ENCODE data around the gene APOBEC3B. TPM values are rescaled to one million over a fixed set of nuclear protein-coding genes. Genes with fewer than 3 reads are reported as not detected.
"Not testable (repeated sequence)": the region's sequence is repeated elsewhere in the genome, so short reads cannot be mapped to it uniquely, and the experiment has no call there.

Gene APOBEC3B
- total RNA-seq, 1 donor from 2014 or later: 12.3 TPM

- H3K36me3 Mint-ChIP-seq (ENCODE audit: low read depth): no peaks in the 10 kb centered on the region
- no peaks in the 10 kb centered on the region for H3K27me3 Mint-ChIP-seq (ENCODE audit: low read depth)
- no peak for TF ChIP-seq CTCF (conservative IDR thresholded peaks at IDR 0.05)
- no peaks in the 10 kb centered on the region for H3K9me3 Mint-ChIP-seq
- H3K27ac Mint-ChIP-seq (ENCODE audit: unreplicated experiment): peak overlapping the region; percentile 84
- H3K4me3 Mint-ChIP-seq: peak overlapping the region; percentile 51
- no peak for DNase-seq (ENCODE audit: low read depth, low spot score)
- peaks cover 43% of the 10 kb centered on the region for H3K4me1 Mint-ChIP-seq
Measured at GRCh38 chr22:39017596-39018365, 35.6 kb downstream of the APOBEC3B start.

- H3K36me3 Mint-ChIP-seq (ENCODE audit: low read depth); H3K27me3 Mint-ChIP-seq (ENCODE audit: low read depth); H3K9me3 Mint-ChIP-seq; H3K27ac Mint-ChIP-seq (ENCODE audit: unreplicated experiment); DNase-seq (ENCODE audit: low read depth, low spot score): not testable (repeated sequence)
- Mint-ChIP-seq H3K4me3 (peak overlapping the region; percentile 68), H3K4me1 (peaks cover 30% of the 10 kb centered on the region)
Measured at GRCh38 chr22:39020021-39020651, 38.0 kb downstream of the APOBEC3B start.

- H3K4me1 Mint-ChIP-seq: peaks cover 26% of the 10 kb centered on the region
- H3K27ac Mint-ChIP-seq (ENCODE audit: unreplicated experiment): peak overlapping the region; percentile 35
- peak overlapping the region; percentile 38 for H3K4me3 Mint-ChIP-seq
- H3K36me3 Mint-ChIP-seq (ENCODE audit: low read depth): no peaks in the 10 kb centered on the region
- no peak for DNase-seq (ENCODE audit: low read depth, low spot score)
- no peak for TF ChIP-seq CTCF (conservative IDR thresholded peaks at IDR 0.05)
- no peaks in the 10 kb centered on the region for H3K27me3 Mint-ChIP-seq (ENCODE audit: low read depth)
- no peaks in the 10 kb centered on the region for H3K9me3 Mint-ChIP-seq
Measured at GRCh38 chr22:39021552-39022250, 39.6 kb downstream of the APOBEC3B start.

- DNase-seq (ENCODE audit: low read depth, low spot score): no peak
- Mint-ChIP-seq H3K27me3 (ENCODE audit: low read depth) (no peaks in the 10 kb centered on the region), H3K4me3 (no peak overlapping the region), H3K36me3 (ENCODE audit: low read depth) (no peaks in the 10 kb centered on the region), H3K9me3 (no peaks in the 10 kb centered on the region), H3K27ac (ENCODE audit: unreplicated experiment) (peak overlapping the region; percentile 35), H3K4me1 (peaks cover 18% of the 10 kb centered on the region)
- TF ChIP-seq CTCF (conservative IDR thresholded peaks at IDR 0.05): no peak
Measured at GRCh38 chr22:39024519-39025308, 42.6 kb downstream of the APOBEC3B start.

- Mint-ChIP-seq H3K4me3 (no peak overlapping the region), H3K4me1 (peaks cover 6% of the 10 kb centered on the region), H3K27ac (ENCODE audit: unreplicated experiment) (no peak overlapping the region), H3K27me3 (ENCODE audit: low read depth) (no peaks in the 10 kb centered on the region), H3K9me3 (no peaks in the 10 kb centered on the region), H3K36me3 (ENCODE audit: low read depth) (no peaks in the 10 kb centered on the region)
- DNase-seq (ENCODE audit: low read depth, low spot score): no peak
- no peak for TF ChIP-seq CTCF (conservative IDR thresholded peaks at IDR 0.05)
Measured at GRCh38 chr22:39026509-39027150, 44.5 kb downstream of the APOBEC3B start.
